GM12891 (cell line): ENCODE measurements around the gene ZNF511.

ENCODE experiments used
- PAX5 ChIP-seq: IDR thresholded peaks from 2 replicates; pipeline ENCODE4 v1.6.1; 2011; ENCODE audit warnings: low read length, moderate library complexity, mild to moderate bottlenecking; ENCODE audit not compliant: insufficient read depth, severe bottlenecking
- POLR2A ChIP-seq: IDR thresholded peaks from 2 replicates; pipeline ENCODE4 v1.6.1; 2011; ENCODE audit warnings: low read depth, low read length, control low read depth
- POLR2AphosphoS5 ChIP-seq: IDR thresholded peaks from 2 replicates; pipeline ENCODE4 v1.6.1; 2011; ENCODE audit warnings: low read depth, low read length, control low read depth
- POU2F2 ChIP-seq: IDR thresholded peaks from 2 replicates; pipeline ENCODE4 v1.6.1; 2011; ENCODE audit warnings: low read depth, mild to moderate bottlenecking, control low read depth, low read length, moderate library complexity
- SPI1 ChIP-seq: IDR thresholded peaks from 2 replicates; pipeline ENCODE4 v1.6.1; 2011; ENCODE audit warnings: low read depth, low read length, control low read depth
- TAF1 ChIP-seq: IDR thresholded peaks from 2 replicates; pipeline ENCODE4 v1.6.1; 2011; ENCODE audit warnings: low read depth, low read length, control low read depth

DNA sequence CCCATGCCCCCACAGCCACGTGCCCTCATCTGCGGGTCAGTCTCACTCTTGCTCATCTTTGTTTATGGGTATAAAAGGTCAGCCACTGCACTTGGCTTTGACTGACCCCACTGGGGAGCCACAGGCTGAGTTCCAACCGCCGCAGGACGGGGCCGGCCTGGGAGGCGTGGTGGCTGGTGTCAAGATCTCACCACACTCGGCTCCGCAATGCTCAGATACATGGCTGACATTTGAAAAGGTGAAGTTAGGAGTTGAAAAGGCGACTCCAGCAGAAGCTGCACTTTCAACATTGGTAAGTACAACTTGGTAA, 14.9 kb upstream of the ZNF511 start:
- no peak for TF ChIP-seq POLR2A
- no peak for TF ChIP-seq POLR2AphosphoS5
- no peak for TF ChIP-seq PAX5
- no peak for TF ChIP-seq POU2F2
- TF ChIP-seq SPI1: no peak
- no peak for TF ChIP-seq TAF1
